K562 (cell line): ENCODE measurements around the gene FOCAD. TPM values are rescaled to one million over a fixed set of nuclear protein-coding genes. Genes with fewer than 3 reads are reported as not detected.

ENCODE experiments used
- ATAC-seq: fragments of 200-7000 bp; cut with Tn5 transposase; 3 replicates; pipeline ENCODE4 v1.9.1; 2020; ENCODE audit warnings: moderate library complexity
- BruUV-seq: library from RNA; stranded (reverse); fragments of 400-500 nt; replicated peaks from 2 replicates; lab custom pipeline; 2021; lab: Mats Ljungman, UMichigan
- CTCF ChIA-PET: fragments of 300-600 bp; formaldehyde crosslinking; extraction: SDS; loops from one replicate; lab custom pipeline; 2021; ENCODE audit warnings: low intra/inter-chr PET ratio; lab: Yijun Ruan, JAX
- POLR2A ChIA-PET: fragments of 300-600, 350-650 bp; sonication (Branson Sonifier 250); formaldehyde crosslinking; extraction: SDS; loops from one replicate; lab custom pipeline; 2021; ENCODE audit warnings: antibody characterized with exemption, inconsistent platforms; lab: Yijun Ruan, JAX
- DNase-seq, 4 experiments: peaks; one replicate each; pipeline versions ENCODE4 v3.0.0 to v3.0.0-alpha.2; 2011 to 2018; ENCODE audit warnings: low spot score in 3 of 4, mixed read lengths in 3 of 4; ENCODE audit errors: extremely low read depth in 1 of 4
- FAIRE-seq: peaks from 2 replicates; lab custom pipeline; 2011; peaks lifted over from hg19 to GRCh38; lab: Jason Lieb, UNC
- H2AFZ ChIP-seq: 2 replicates; pipeline ENCODE4 v1.6.0; 2011; ENCODE audit warnings: low read depth, low read length, control low read depth, inconsistent platforms
- H3K27ac ChIP-seq: fragments of 200-600 bp; 3 replicates; pipeline ENCODE4 v1.8.0; 2011; ENCODE audit warnings: low read depth, mild to moderate bottlenecking, control low read depth, inconsistent platforms, low read length, moderate library complexity, mixed read lengths; ENCODE audit errors: extremely low read depth
- H3K27me3 ChIP-seq, 2 experiments: fragments of 300-600 bp in 1 of 2; 2 replicates in 1 of 2; 3 replicates in 1 of 2; pipeline versions ENCODE4 v1.6.0 to v1.8.0; 2011; ENCODE audit warnings: inconsistent platforms in 2 of 2, low read length in 2 of 2, mild to moderate bottlenecking in 1 of 2, mixed read lengths in 1 of 2, moderate library complexity in 1 of 2; ENCODE audit not compliant: control insufficient read depth in 2 of 2, insufficient read depth in 2 of 2
- H3K36me3 ChIP-seq: fragments of 300-600 bp; 3 replicates; pipeline ENCODE4 v1.8.0; 2011; ENCODE audit warnings: mild to moderate bottlenecking, low read length, inconsistent platforms; ENCODE audit not compliant: control insufficient read depth, insufficient read depth
- H3K4me1 ChIP-seq, 2 experiments: fragments of 200-600 bp in 1 of 2; replicated peaks in 1 of 2; 2 replicates in 1 of 2; 3 replicates in 1 of 2; pipeline versions ENCODE4 v1.5.1 to v1.8.0; 2011; ENCODE audit warnings: inconsistent platforms in 2 of 2, low read length in 2 of 2, mild to moderate bottlenecking in 1 of 2, mixed read lengths in 1 of 2, moderate library complexity in 1 of 2; ENCODE audit not compliant: control insufficient read depth in 2 of 2, insufficient read depth in 2 of 2
- H3K4me2 ChIP-seq: 2 replicates; pipeline ENCODE4 v1.6.1; 2011; ENCODE audit warnings: low read length, control low read depth, inconsistent platforms, mixed read lengths; ENCODE audit not compliant: insufficient read depth
- H3K4me3 ChIP-seq: fragments of 200-600 bp; sonication (generic), shearing (Covaris generic); 2 replicates; pipeline ENCODE4 v1.5.1; 2016; ENCODE audit warnings: control low read depth, inconsistent platforms
- H3K79me2 ChIP-seq: fragments of 200-600 bp; 3 replicates; pipeline ENCODE4 v1.8.0; 2011; ENCODE audit warnings: low read length, inconsistent platforms; ENCODE audit not compliant: control insufficient read depth, insufficient read depth
- H3K9ac ChIP-seq, 2 experiments: 2 replicates each; pipeline versions ENCODE4 v1.6.0 to v1.6.1; 2011; ENCODE audit warnings: low read depth in 2 of 2, low read length in 2 of 2, control low read depth in 1 of 2, inconsistent platforms in 1 of 2, mild to moderate bottlenecking in 1 of 2, mixed read lengths in 1 of 2; ENCODE audit not compliant: insufficient read depth in 1 of 2
- H3K9me1 ChIP-seq: one replicate; pipeline ENCODE4 v1.6.0; 2011; ENCODE audit warnings: inconsistent platforms, mild to moderate bottlenecking, low read length, moderate library complexity; ENCODE audit not compliant: control insufficient read depth, insufficient read depth
- H3K9me3 ChIP-seq: replicated peaks from 2 replicates; pipeline ENCODE4 v1.5.1; 2011; ENCODE audit warnings: low read depth, low read length, inconsistent platforms; ENCODE audit not compliant: control insufficient read depth, insufficient read depth
- H4K20me1 ChIP-seq: replicated peaks from 2 replicates; pipeline ENCODE4 v1.6.1; 2011; ENCODE audit warnings: low read length, inconsistent platforms, mixed read lengths; ENCODE audit not compliant: control insufficient read depth, insufficient read depth
- CEBPB ChIP-seq: fragments of 450-650 bp; IDR thresholded peaks from 2 replicates; pipeline ENCODE4 v1.6.1; 2016; ENCODE audit warnings: missing genetic modification characterization, missing compliant biosample characterization
- COPS2 ChIP-seq: fragments of 450-650 bp; conservative IDR thresholded peaks from 2 replicates; pipeline ENCODE4 v1.6.1; 2016; ENCODE audit warnings: mild to moderate bottlenecking, moderate library complexity
- DNMT1 ChIP-seq: fragments of 450-650 bp; IDR thresholded peaks from 2 replicates; pipeline ENCODE4 v1.6.1; 2016; ENCODE audit warnings: antibody characterized with exemption, mild to moderate bottlenecking
- FOXK2 ChIP-seq, 2 experiments: fragments of 450-650 bp; IDR thresholded peaks in 1 of 2; conservative IDR thresholded peaks in 1 of 2; 2 replicates each; pipeline ENCODE4 v1.6.1; 2016; ENCODE audit warnings: low read depth in 2 of 2, mild to moderate bottlenecking in 1 of 2
- GATA2 ChIP-seq: sonication (generic); formaldehyde crosslinking; IDR thresholded peaks from 2 replicates; pipeline ENCODE4 v1.4.0; 2020; ENCODE audit warnings: mild to moderate bottlenecking, missing genetic modification reagents
- NR4A1 ChIP-seq, 2 experiments: fragments of 250-450 bp in 1 of 2; fragments of 450-650 bp in 1 of 2; sonication (Bioruptor Pico) in 1 of 2; IDR thresholded peaks; 2 replicates each; pipeline versions ENCODE4 v1.4.0 to v1.6.1; 2016 to 2020; ENCODE audit warnings: mild to moderate bottlenecking in 2 of 2, missing compliant biosample characterization in 1 of 2, missing genetic modification characterization in 1 of 2, moderate library complexity in 1 of 2
- ZNF239 ChIP-seq: fragments of 250-450 bp; sonication (Bioruptor Pico); IDR thresholded peaks from 2 replicates; pipeline ENCODE4 v1.4.0; 2020; ENCODE audit warnings: mild to moderate bottlenecking
- WGBS: fragments of 100-300 bp; shearing (Covaris generic); methylation state at CpG from one replicate; pipeline ENCODE4 v1.1.6; 2016; ENCODE audit warnings: low coverage, mixed read lengths; ENCODE audit not compliant: insufficient coverage; ENCODE audit errors: missing lambda C conversion rate; 5-methylcytosine and 5-hydroxymethylcytosine counted together
- in situ Hi-C: fragments of 300-500 bp; cut with MboI; formaldehyde crosslinking; loops from 4 replicates; pipeline ENCODE4 v1.15.0; 2018; ENCODE audit warnings: inconsistent platforms, mixed read lengths
- intact Hi-C: fragments of 100-400 bp; cut with micrococcal nuclease; formaldehyde crosslinking; loops from 2 replicates; pipeline ENCODE4 v1.14.2; 2022
- polyA plus RNA-seq, 8 experiments: library from polyadenylated mRNA; depleted of rRNA in 4 of 8; stranded (reverse) in 5 of 8; unstranded in 3 of 8; fragments of >200 nt; fragmentation: Nextera tagmentation in 2 of 8; fragmentation: Illumina TruSeq in 1 of 8; extraction: Ambion mirVana in 2 of 8; extraction: Trizol in 1 of 8; gene quantifications; 2 replicates each; pipeline versions ENCODE4 v1.2.1 to v1.2.3, GENCODE V29; 2011 to 2014; ENCODE audit warnings: inconsistent platforms in 1 of 8, missing spikeins in 1 of 8
- total RNA-seq, 7 experiments: library from RNA; depleted of rRNA in 6 of 7; stranded (reverse); fragments of >200 nt in 6 of 7; fragmentation: Illumina TruSeq in 2 of 7; extraction: Trizol in 2 of 7; gene quantifications; 2 replicates each; pipeline versions ENCODE4 v1.2.1 to v1.2.3, GENCODE V29; 2011 to 2021; ENCODE audit warnings: low replicate concordance in 1 of 7
- TF ChIP-seq, protein P1 (sequence below): IDR thresholded peaks from 3 replicates; pipeline ENCODE4 v1.6.1; 2011; ENCODE audit warnings: borderline replicate concordance, mild to moderate bottlenecking; ENCODE audit not compliant: insufficient read length, insufficient read depth
- TF ChIP-seq, protein P2 (sequence below), 2 experiments: fragments of 450-650 bp; IDR thresholded peaks; 2 replicates each; pipeline ENCODE4 v1.6.1; 2016
- TF ChIP-seq, protein P3 (sequence below): fragments of 450-650 bp; formaldehyde crosslinking; IDR thresholded peaks from 2 replicates; pipeline ENCODE4 v1.4.0; 2020; ENCODE audit warnings: mild to moderate bottlenecking, moderate library complexity

The FOCAD gene
- total and polyA plus RNA-seq, 9 of the 15 experiments (the other 6 are each of a cell fraction or from before 2014, with no cell fraction given), result 0.13 to 2.4 (median 1.6) TPM

- no peak overlapping the region for H3K9ac ChIP-seq
- CTCF ChIA-PET, result no interaction called here
- POLR2A ChIA-PET, result no interaction called here
- H3K9me3 ChIP-seq, result no peaks in the 10 kb centered on the region
- in situ Hi-C loops, result no loop called here
- no peak overlapping the region for H3K4me3 ChIP-seq
- no peaks in the 10 kb centered on the region for H3K4me1 ChIP-seq
- BruUV-seq, result no TSS peak
- H3K79me2 ChIP-seq, result no peaks in the 10 kb centered on the region
- no peaks in the 10 kb centered on the region for H3K36me3 ChIP-seq
- ATAC-seq (no peak), FAIRE-seq (no peak), DNase-seq (no peak)
- TF ChIP-seq, protein P1, sequence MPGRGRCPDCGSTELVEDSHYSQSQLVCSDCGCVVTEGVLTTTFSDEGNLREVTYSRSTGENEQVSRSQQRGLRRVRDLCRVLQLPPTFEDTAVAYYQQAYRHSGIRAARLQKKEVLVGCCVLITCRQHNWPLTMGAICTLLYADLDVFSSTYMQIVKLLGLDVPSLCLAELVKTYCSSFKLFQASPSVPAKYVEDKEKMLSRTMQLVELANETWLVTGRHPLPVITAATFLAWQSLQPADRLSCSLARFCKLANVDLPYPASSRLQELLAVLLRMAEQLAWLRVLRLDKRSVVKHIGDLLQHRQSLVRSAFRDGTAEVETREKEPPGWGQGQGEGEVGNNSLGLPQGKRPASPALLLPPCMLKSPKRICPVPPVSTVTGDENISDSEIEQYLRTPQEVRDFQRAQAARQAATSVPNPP, result no peak
- TF ChIP-seq CEBPB (tag), result no peak
- TF ChIP-seq DNMT1, result no peak
- no peak for TF ChIP-seq GATA2 (CRISPR knock-in tag)
- TF ChIP-seq FOXK2 (conservative IDR thresholded peaks at IDR 0.05 in 1 of 2, IDR thresholded peaks at IDR 0.05 in 1 of 2; ENCODE audit: low read depth in 2 of 2), result no peak
- TF ChIP-seq ZNF239, result no peak
- no peak for TF ChIP-seq COPS2
- no peak for TF ChIP-seq NR4A1 (CRISPR knock-in tag; IDR thresholded peaks at IDR 0.05)
- no peak for TF ChIP-seq NR4A1 (tag; IDR thresholded peaks at IDR 0.05)
- TF ChIP-seq, protein P2, sequence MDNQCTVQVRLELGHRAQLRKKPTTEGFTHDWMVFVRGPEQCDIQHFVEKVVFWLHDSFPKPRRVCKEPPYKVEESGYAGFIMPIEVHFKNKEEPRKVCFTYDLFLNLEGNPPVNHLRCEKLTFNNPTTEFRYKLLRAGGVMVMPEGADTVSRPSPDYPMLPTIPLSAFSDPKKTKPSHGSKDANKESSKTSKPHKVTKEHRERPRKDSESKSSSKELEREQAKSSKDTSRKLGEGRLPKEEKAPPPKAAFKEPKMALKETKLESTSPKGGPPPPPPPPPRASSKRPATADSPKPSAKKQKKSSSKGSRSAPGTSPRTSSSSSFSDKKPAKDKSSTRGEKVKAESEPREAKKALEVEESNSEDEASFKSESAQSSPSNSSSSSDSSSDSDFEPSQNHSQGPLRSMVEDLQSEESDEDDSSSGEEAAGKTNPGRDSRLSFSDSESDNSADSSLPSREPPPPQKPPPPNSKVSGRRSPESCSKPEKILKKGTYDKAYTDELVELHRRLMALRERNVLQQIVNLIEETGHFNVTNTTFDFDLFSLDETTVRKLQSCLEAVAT (IDR thresholded peaks at IDR 0.05), result no peak
- TF ChIP-seq, protein P3, sequence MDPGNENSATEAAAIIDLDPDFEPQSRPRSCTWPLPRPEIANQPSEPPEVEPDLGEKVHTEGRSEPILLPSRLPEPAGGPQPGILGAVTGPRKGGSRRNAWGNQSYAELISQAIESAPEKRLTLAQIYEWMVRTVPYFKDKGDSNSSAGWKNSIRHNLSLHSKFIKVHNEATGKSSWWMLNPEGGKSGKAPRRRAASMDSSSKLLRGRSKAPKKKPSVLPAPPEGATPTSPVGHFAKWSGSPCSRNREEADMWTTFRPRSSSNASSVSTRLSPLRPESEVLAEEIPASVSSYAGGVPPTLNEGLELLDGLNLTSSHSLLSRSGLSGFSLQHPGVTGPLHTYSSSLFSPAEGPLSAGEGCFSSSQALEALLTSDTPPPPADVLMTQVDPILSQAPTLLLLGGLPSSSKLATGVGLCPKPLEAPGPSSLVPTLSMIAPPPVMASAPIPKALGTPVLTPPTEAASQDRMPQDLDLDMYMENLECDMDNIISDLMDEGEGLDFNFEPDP, result no peak
- no peaks in the 10 kb centered on the region for H4K20me1 ChIP-seq
- no peaks in the 10 kb centered on the region for H3K9me1 ChIP-seq
- no CpG with 5 or more reads among the region's 1 CpG for WGBS
- H3K27me3 ChIP-seq, result no peaks in the 10 kb centered on the region
- no peak overlapping the region for H3K27ac ChIP-seq
- intact Hi-C loops, result no loop called here
- H3K4me2 ChIP-seq, result no peak overlapping the region
- H2AFZ ChIP-seq, result no peak overlapping the region
These were observed 317.5 kb downstream of the FOCAD start for GRCh38 chr9:21001581-21001980.
